C4-2B (cell line): ENCODE results near the gene MACROD1.

ENCODE experiments used
- CTCF ChIP-seq: fragments of 450-650 bp; conservative IDR thresholded peaks from 2 replicates; pipeline ENCODE4 v1.5.1; 2017; ENCODE audit warnings: mild to moderate bottlenecking
- ZFX ChIP-seq: fragments of 450-650 bp; IDR thresholded peaks from 2 replicates; pipeline ENCODE4 v1.6.1; 2017

GRCh38 chr11:64086258-64087123 is 79.4 kb downstream of the MACROD1 start:
- TF ChIP-seq CTCF: no peak
- TF ChIP-seq ZFX: no peak
